GM21619 (cell line): Measurements from ENCODE around the gene RRBP1.
"Not testable (repeated sequence)": the region's sequence is repeated elsewhere in the genome, so short reads cannot be mapped to it uniquely, and the experiment has no call there.

ENCODE experiments used
- ATAC-seq: cut with Tn5 transposase; IDR thresholded peaks from one replicate; pipeline ENCODE4 v1.9.1; 2021; ENCODE audit not compliant: unreplicated experiment

Gene RRBP1

GRCh38 chr20:17663040-17663399, 19.0 kb downstream of the RRBP1 start:
- no peak for ATAC-seq

DNA sequence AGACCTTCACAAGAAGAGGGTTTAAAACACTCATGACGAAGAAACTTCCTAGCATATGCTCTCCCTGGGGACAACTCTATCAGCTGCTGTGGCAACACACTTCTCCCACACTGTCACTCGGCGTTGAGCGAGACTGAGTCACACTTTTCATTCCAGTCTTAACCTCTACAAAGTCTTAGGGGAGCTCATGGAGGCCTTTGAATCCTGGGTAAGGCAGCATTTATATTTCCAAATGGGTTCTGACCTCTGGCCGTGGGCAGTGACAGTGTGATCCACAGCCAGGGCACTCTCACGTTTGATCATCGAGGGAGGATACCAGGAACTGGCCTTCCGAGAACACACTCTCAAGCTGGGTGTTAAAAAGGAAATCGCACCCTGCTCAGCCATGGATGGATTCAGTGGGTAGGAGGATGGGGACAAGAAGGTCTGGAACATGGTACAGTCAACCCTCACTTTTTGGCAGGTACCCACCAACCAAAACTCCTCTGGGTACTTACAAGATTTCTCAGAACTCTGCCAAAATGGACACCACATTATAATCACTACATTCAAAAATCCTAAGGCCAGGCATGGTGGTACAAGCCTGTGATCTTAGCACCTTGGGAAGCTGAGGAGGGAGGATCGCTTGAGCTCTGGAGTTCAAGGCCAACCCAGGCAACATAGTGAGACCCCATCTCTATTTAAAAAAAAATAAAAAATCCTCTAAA, 19.6 kb downstream of the RRBP1 start:
- ATAC-seq: no peak

- no peak for ATAC-seq
Measured at GRCh38 chr20:17661121-17661744, 20.8 kb downstream of the RRBP1 start.

DNA sequence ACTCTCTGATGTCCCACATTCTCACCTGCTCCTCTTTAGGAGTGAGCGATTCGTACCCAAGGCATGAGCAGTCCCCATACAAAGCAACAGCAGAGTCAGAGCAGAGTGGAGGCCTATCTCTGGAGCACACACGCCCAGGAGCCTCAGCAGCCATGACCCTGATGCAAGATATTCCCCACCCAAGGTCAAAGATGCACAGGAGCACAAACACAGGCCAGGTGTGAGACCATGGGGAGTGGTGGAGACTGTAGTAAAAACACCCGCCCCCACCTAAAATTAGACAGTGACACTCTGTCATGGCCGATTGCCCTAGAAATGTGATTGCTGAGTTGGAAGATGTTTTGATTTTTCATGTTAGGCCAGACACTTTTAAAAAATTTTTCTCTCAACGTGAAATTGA, 21.4 kb downstream of the RRBP1 start:
- no peak for ATAC-seq

GRCh38 chr20:17659801-17660200, 22.2 kb downstream of the RRBP1 start:
- no peak for ATAC-seq

DNA sequence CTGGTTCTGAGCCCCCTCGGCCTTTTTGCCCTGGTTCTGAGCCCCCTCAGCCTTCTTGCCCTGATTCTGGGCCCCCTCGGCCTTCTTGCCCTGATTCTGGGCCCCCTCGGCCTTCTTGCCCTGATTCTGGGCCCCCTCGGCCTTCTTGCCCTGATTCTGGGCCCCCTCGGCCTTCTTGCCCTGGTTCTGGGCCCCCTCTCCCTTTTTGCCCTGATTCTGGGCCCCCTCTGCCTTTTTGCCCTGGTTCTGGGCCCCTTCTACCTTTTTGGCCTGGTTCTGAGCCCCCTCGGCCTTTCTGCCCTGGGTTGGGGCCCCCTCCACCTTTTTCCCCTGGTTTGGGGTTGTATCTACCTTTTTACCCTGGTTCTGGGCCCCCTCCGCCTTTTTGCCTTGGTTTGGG, 22.7 kb downstream of the RRBP1 start:
- ATAC-seq: not testable (repeated sequence)

- ATAC-seq: no peak
Measured at GRCh38 chr20:17658648-17658993, 23.4 kb downstream of the RRBP1 start.

- no peak for ATAC-seq
Measured at GRCh38 chr20:17657898-17658647, 24.0 kb downstream of the RRBP1 start.

DNA sequence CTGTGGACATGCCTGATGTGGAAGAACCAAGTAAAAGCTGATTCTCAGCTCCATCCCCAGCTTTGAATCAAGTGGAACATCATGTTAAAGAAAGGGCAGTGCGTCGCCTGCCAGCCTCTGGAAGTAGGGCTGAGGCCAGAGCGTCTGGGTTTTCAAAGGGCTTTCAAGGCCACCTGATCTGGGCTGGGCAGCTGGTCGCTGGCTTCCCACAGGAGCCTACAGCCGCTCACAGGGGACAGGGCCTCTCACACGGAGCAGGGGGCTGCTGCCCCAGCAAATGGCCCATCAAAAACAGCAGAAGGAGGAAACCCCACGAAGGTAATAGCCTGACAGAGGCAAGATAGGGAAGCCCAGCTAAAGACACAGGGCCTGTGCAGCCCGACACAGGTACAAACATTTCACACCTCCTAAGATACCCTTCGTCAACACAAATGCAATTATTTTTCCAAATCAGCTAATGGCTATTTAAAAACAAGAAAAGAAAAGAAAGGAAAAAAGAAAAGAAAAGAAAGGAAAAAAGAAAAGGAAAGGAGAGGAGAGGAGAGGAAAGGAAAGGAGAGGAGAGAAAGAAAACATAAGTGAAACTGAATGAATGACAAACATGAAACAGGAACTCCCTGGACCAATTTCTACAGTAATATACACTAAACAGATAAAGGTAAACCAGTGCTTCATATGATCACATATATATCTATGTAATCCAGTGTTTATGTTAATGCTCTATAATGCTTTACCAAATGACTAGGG, 24.8 kb downstream of the RRBP1 start:
- no peak for ATAC-seq

DNA sequence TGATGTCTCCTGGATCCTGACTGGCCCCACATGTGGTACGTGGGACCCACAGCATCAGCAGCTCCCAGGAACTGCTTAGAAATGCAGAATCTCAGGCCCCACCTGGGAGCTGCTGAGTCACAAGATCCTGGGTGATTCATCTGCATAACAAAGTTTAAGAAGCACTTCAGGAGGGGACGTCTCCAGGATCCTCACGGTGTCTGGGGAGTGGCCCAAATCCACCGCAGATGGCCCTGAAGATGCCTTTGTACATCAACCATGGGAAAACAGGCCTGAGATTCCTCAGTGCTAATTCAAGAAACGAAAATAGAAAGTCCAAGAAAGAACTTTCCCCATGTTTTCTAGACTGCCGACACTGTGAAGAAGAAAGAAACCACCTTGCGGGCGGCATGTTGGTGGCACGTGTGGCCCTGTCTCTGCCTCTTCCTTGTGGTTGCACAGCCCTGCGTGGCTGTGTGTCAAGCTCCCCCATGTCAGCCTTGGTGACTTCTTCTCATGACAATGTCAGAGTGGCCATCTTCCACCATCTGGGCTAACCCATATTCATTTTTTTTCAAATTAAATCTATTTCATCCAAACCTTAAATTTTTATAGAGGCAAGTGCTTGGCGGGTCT, 26.1 kb downstream of the RRBP1 start:
- ATAC-seq: no peak

DNA sequence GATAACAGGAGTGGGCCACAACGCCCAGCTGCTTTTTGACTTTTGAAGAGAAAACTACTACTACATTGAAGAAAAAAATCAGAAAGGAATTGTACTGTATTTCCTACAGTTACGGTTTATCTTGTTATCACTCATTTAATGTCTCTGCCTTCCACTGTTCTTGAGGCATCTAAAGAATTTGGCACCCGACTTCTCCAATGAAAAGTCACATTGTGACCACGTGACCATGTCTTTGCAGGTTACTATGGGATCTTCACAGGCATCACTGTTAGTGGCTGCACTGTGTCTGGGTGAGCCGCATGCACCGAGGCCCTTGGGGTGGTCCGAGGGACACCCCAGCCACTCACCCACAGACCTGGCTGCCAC, 26.8 kb downstream of the RRBP1 start:
- no peak for ATAC-seq

DNA sequence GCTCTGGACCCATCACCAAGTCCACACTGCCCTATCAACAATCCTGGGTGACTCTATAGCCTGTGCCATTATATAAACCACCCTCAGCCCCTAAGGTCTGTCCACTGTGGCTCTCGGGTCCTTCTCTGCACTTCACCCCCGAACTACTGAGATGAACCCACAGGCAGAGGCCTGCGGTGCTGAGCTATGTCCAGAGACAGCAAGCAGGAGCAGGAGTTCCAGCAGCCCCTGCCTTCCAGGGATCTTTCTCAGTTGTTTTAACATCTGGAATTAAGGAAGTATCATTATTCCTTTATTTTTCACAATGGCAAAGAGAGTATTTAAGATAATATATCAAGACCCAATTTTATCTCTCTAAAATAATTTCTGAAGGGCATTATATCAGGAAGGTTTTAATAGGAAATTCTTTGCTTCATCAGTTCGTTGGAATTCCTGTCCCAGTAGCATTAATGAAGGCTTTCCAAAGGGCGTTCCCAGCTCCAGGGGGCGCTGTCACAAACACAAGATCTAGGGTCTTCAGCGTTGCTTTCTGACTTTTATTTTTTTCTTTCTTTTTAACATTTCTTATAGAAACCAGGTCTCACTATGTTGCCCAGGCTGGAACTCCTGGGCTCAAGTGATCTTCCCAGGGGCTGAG, 27.3 kb downstream of the RRBP1 start:
- ATAC-seq: no peak

- no peak for ATAC-seq
Measured at GRCh38 chr20:17653835-17654648, 28.0 kb downstream of the RRBP1 start.

GRCh38 chr20:17652411-17652810, 29.6 kb downstream of the RRBP1 start:
- ATAC-seq: no peak

DNA sequence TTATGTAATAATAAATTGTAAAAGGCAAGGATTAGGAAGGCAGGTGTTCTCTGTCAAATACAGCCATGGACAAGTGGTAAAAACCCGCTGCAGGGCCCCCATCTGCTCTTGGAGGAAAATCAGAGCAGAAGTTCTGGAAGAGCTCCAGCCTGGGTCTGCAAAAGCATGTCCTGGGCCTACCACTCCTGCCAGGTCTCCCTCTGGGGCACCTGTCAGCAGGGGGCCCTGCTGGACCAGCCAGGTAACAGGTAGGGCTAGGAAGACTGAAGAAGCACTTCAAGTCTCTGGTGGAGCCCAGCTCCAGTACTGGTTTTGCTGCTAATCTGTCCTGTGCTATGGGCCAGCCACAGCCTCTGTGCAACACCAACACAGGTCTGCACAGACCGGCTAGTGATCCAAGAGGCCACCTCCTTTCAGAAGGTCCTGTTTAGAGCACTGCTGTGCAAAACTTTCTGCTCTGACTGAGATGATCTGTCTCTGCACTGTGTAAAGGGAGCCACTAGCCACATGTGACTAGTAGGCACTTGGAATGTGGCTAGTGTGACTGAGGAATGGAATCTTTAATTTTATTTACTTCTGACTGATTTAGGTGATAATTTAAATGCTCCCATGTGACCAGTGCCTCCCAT, 30.2 kb downstream of the RRBP1 start:
- no peak for ATAC-seq

GRCh38 chr20:17651129-17651759, 30.8 kb downstream of the RRBP1 start:
- no peak for ATAC-seq

DNA sequence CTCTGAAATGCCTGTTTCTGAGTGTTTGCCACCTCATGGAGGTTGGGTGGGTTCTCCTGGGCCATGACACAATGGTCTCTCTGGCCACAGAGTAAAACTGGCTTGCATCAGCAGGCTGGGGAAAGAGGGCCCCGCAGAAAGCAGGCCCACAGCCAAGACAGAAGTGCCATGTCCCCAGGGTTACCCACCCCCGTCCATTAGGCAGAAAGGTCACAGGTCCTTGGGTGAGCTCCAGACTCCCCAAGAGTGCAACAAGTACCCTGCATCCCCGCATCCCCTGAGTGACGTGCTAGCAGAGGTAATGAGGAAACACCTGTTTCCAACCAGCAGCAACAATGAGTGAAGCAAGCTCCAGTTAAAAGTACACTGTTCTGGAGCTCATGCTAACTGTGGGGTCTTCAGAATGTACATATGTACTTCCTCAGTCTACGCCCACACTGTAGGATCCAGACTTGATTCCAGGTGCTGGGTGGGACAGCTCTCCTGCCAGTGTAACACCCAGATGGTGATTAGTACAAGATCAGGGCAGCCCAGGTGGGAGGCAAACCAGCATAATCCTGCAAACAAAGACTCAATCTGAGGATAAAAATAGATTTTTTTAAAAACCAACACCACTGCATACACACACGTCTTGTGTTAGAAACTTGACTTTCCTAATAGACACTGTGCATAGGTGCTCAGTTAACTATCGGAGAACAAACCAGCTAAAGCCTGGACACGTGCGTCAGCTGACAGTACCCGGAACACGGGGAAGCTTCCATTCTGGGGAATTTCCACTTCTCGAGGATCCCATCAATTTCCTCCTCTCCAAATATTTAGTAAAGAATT, 31.5 kb downstream of the RRBP1 start:
- ATAC-seq: no peak
